Erythroblast (primary cell): Measurements from ENCODE around the gene SPEF2.

Experiments
- GATA1 ChIP-seq: IDR thresholded peaks from 2 replicates; pipeline ENCODE4 v1.6.1; 2011; ENCODE audit warnings: low read depth, mild to moderate bottlenecking, control low read depth, low read length, moderate library complexity
- POLR2A ChIP-seq: IDR thresholded peaks from 2 replicates; pipeline ENCODE4 v1.6.1; 2011; ENCODE audit warnings: mild to moderate bottlenecking, low read length

- TF ChIP-seq POLR2A, result no peak
- no peak for TF ChIP-seq GATA1
These were observed 236.6 kb downstream of the SPEF2 start for GRCh38 chr5:35854248-35854647.
